Activated naive CD8-positive, alpha-beta T cell treated with anti-CD3 and anti-CD28 coated beads, Interleukin-2, amount 50 U/mL, for 16 hours (primary cell): Measurements from ENCODE around the gene CABP1.
A peak's percentile ranks its signal among the peaks of the same experiment; 100 is the strongest.

ENCODE experiments used
- DNase-seq: peaks from one replicate; pipeline ENCODE4 v3.0.0-alpha.2; 2020; ENCODE audit warnings: low read depth, low spot score

CABP1 gene

DNA sequence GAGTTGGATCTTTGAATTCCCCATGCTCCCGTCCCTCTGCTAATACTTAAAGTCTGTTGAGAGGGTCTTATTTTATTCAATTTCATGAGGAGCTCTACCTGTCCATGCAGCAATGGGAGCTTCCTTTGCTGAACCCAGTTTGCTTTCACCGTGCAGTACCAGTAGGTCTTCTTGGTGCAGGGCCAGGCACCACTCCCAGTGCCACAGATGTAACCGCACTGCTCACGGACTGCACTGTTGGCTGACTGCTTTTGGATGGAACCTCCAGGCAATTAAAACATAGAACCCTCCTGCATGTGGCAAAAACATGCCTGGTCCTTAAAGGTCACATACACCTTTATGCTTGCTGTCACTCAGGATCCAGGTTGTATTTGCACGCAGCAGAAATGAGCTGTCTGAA is 9.3 kb upstream of the CABP1 start:
- DNase-seq = no peak

DNA sequence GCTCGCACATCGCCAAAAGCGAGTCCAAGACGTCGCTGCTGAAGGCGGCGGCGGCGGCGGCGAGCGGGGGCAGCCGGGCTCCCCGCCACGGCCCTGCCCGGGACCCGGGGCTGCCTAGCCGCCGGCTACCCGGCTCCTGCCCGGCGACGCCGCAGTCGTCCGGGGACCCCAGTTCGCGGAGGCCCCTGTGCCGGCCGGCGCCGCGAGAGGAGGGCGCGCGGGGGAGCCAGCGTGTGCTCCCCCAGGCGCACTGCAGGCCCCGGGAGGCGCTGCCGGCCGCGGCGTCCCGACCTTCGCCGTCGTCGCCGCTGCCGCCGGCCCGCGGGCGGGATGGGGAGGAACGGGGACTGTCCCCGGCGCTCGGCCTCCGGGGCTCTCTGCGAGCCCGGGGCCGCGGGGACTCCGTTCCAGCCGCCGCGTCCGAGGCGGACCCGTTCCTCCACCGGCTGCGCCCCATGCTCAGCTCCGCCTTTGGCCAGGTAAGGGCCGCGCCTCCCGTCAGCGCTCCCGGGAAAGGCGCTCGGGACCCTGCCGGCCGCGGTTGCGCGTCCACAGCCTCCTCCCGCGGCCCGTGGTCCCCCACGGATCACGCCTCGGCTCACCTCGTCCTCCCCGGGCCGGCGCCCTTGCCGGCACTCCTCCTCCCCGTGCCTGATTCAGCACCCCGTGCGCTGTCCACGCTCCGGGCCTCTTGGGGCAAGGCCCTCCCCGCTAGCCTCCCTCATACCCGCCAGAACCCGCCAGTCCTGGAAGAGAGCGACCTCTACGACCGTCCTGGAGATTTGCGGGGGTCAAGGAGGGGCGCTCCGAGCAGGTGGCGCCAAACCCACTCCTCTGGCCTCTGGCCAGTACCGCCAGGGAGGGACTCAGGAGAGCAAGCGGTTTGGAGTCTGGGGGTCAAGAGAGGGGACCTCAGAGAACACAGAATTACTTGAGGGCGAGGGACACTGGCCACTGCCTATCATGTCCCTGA is 721 bp downstream of the CABP1 start:
- DNase-seq = peak; percentile 14

- no peak for DNase-seq
These were observed 1.7 kb downstream of the CABP1 start for GRCh38 chr12:120642121-120642520.

- DNase-seq = no peak
These were observed 2.4 kb downstream of the CABP1 start for GRCh38 chr12:120642826-120643225.

DNA sequence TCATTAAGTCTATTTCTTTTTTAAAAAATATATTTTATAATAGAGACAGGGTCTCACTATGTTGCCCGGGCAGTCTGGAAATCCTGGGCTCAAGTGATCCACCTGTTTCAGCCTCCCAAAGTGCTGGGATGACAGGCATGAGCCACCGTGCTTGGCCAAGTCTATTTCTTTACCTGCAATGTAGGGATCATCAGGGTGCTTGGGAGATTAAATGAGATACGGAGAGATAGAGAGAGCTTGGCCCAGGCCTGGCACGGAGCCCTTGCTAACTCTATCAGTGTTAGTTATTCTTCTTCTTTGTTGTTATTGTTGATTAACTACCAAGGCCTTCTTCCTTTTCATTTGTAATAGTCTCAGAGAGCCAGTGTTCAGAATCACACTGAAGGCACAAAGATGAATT is 3.1 kb downstream of the CABP1 start:
- DNase-seq = no peak

- no peak for DNase-seq
These were observed 5.6 kb downstream of the CABP1 start for GRCh38 chr12:120646044-120646443.

- DNase-seq = no peak
These were observed 6.9 kb downstream of the CABP1 start for GRCh38 chr12:120647375-120647755.

DNA sequence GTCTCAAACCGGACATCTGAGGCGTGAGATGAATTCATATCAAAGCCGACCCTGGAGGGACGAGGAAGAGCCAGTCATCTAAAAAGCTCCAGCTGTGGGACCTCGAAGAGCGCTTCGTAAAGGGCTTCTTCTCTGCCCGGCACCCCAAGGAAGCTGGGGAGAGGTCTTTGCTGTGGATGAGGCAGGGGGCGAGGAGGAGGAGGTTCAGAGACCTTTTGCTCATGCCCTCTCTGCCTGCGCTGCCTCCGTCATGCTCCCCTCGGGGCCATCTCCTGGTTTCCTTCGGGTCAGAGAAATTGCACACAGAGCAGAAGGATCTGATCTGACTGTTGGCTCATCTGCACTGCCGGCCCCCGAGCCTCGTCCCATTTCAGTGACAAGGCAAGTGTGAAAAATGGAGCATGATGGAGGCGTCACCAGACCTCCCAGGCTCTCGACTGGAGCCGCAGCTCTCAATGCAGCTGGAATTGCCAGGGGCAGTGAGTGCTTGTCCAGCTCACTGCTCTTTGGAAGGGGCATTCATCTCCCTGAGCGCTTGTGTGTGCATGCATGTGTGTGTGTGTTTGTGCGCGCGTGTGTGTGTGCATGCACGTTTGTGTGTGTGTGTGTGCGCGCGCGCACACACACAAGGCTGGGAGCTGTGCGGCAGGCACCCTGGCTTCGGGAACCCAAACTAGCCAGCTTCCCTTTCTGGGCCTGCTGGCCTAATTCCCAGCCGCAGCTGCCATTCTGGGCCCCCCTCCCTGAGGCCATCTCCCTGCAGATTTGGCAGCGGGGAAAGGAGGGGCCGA is 9.2 kb downstream of the CABP1 start:
- no peak for DNase-seq

GRCh38 chr12:120650233-120650690 is 9.8 kb downstream of the CABP1 start:
- DNase-seq = no peak

DNA sequence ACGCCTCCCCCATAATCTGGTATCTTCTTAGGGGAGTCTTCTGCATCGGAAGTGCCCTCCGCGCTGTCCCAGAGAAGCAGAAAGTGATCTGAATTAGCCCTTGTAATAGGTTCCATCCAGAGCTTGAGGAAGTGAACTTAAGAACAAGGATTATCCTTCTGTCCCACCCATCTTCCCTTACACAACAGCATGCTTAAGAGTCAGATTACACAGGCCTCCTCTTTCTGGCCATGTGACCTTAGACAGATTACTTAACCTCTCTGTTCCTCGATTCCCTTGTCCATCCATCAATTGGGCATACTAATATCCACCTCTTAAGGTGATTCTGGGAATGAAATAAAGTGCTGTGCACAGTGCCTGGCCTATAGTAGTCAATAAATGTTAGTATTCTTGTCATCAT is 11.4 kb downstream of the CABP1 start:
- no peak for DNase-seq

GRCh38 chr12:120652656-120653435 is 12.4 kb downstream of the CABP1 start:
- DNase-seq = no peak

- DNase-seq = no peak
These were observed 13.2 kb downstream of the CABP1 start for GRCh38 chr12:120653611-120654010.

DNA sequence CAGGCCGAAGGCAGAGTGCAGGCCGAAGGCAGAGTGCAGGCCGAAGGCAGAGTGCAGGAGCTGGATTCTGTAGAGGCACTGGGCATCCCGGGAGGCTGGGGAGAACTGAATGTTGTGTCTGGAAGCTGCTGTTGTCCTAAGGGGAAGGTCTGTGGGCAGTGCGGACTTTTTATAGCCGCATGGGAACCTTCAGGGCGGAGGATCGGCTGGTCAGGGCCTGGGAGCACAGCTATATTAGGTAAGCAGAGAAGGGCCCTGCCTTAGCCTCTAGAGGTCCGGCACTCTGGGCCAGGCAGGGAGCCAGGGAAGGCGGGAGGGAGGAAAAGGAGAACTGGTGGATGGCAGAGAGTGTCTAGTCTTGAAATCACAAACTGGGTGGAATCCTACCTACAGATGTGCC is 14.2 kb downstream of the CABP1 start:
- DNase-seq = no peak

GRCh38 chr12:120656008-120656407 is 15.6 kb downstream of the CABP1 start:
- no peak for DNase-seq

GRCh38 chr12:120658286-120659150 is 18.1 kb downstream of the CABP1 start:
- DNase-seq = no peak

GRCh38 chr12:120659151-120659525 is 18.7 kb downstream of the CABP1 start:
- no peak for DNase-seq

DNA sequence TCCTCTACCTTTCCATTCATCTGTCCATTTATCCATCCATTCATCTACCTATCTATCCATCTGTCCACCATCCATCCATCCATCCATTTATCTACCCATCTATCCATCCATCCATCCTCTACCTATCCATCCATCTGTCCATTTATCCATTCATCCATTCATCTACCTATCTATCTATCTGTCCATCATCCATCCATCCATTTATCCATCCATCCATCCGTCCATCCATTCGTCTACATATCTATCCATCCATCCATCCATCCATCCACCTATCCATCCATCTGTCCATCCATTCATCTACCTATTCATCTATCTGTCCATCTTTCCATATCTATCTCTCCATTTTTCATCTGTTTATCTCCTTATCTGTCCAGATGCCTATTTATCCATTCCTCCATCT is 21.0 kb downstream of the CABP1 start:
- DNase-seq = no peak

DNA sequence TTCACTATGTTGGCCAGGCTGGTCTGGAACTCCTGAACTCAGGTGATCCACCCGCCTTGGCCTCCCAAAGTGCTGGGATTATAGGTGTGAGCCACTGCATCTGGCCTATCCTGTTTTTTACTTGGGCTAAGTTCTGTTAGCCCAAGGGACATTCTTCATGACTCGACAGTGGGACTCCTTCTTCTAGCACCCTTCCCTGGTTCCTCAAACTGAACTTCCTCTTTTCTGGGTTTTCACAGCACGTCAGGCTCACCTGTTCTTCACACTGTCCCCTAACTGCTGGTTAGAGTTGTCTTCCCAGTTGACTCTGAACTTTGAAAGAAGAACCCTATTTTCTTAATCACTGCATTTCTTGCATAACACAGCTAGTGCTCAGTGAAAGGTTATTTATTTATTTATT is 22.5 kb downstream of the CABP1 start:
- DNase-seq = no peak

DNA sequence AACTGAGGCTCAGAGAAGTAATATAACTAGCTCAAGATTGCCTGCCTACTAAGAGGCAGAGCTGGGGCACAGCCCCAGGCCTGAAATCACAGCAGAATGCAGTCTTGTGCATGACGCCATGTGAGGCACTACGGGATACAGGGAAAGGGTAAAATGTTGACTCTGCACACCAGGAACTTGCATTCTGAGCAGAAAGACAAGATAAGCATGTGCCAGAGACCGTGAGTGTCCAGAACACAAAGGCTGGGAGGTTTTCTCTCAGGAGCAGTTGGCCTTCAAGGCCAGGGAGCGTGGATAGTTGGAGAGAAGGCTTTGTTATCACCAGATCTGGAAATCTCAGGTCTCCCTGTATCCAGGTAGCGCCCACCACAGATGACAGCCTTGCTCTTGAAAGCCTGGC is 23.3 kb downstream of the CABP1 start:
- DNase-seq = no peak

- no peak for DNase-seq
These were observed 26.4 kb downstream of the CABP1 start for GRCh38 chr12:120666571-120667390.
